A172 (cell line): ENCODE measurements around the gene OSBPL1A. TPM values are rescaled to one million over a fixed set of nuclear protein-coding genes. Genes with fewer than 3 reads are reported as not detected.

Source experiments
- DNase-seq: peaks from one replicate; pipeline ENCODE4 v3.0.0-alpha.2; 2015; ENCODE audit warnings: low spot score
- total RNA-seq: library from RNA; depleted of rRNA; stranded (reverse); fragments of >200 nt; shearing (Covaris generic); gene quantifications from 2 replicates; pipeline ENCODE4 v1.2.3, GENCODE V29; 2014

The OSBPL1A gene
- total RNA-seq, 1 experiment from 2014 or later: 76.9 TPM

- DNase-seq: no peak
These were observed 56.3 kb downstream of the OSBPL1A start for GRCh38 chr18:24341361-24341760.

- DNase-seq: no peak
These were observed 64.5 kb downstream of the OSBPL1A start for GRCh38 chr18:24333084-24333483.

GRCh38 chr18:24326211-24326610 lies 71.4 kb downstream of the OSBPL1A start:
- DNase-seq: no peak

- peak; percentile 11 for DNase-seq
These were observed 75.0 kb downstream of the OSBPL1A start for GRCh38 chr18:24322584-24323136.

- DNase-seq: no peak
These were observed 76.6 kb downstream of the OSBPL1A start for GRCh38 chr18:24321071-24321470.

GRCh38 chr18:24319757-24320156 lies 77.9 kb downstream of the OSBPL1A start:
- no peak for DNase-seq

- no peak for DNase-seq
These were observed 80.3 kb downstream of the OSBPL1A start for GRCh38 chr18:24317370-24317769.

GRCh38 chr18:24315170-24315569 lies 82.5 kb downstream of the OSBPL1A start:
- DNase-seq: peak; percentile 17

GRCh38 chr18:24306201-24306600 lies 91.4 kb downstream of the OSBPL1A start:
- no peak for DNase-seq

- no peak for DNase-seq
These were observed 96.9 kb downstream of the OSBPL1A start for GRCh38 chr18:24300703-24301102.

- no peak for DNase-seq
These were observed 101.3 kb downstream of the OSBPL1A start for GRCh38 chr18:24296276-24296675.

GRCh38 chr18:24293254-24293653 lies 104.4 kb downstream of the OSBPL1A start:
- DNase-seq: no peak

GRCh38 chr18:24278591-24278990 lies 119.0 kb downstream of the OSBPL1A start:
- DNase-seq: no peak

- no peak for DNase-seq
These were observed 120.0 kb downstream of the OSBPL1A start for GRCh38 chr18:24277516-24278195.

GRCh38 chr18:24276994-24277393 lies 120.6 kb downstream of the OSBPL1A start:
- no peak for DNase-seq

- no peak for DNase-seq
These were observed 122.8 kb downstream of the OSBPL1A start for GRCh38 chr18:24274837-24275236.

- peak; percentile 14 for DNase-seq
These were observed 124.0 kb downstream of the OSBPL1A start for GRCh38 chr18:24273596-24273995.

GRCh38 chr18:24272229-24272525 lies 125.4 kb downstream of the OSBPL1A start:
- DNase-seq: no peak

GRCh38 chr18:24271381-24272228 lies 126.0 kb downstream of the OSBPL1A start:
- peak; percentile 56 for DNase-seq

- DNase-seq: peak; percentile 44
These were observed 126.7 kb downstream of the OSBPL1A start for GRCh38 chr18:24270937-24271380.

GRCh38 chr18:24270358-24270936 lies 127.2 kb downstream of the OSBPL1A start:
- DNase-seq: no peak

GRCh38 chr18:24268784-24269550 lies 128.7 kb downstream of the OSBPL1A start:
- no peak for DNase-seq
